Body of pancreas (tissue), 4 donors: ENCODE results near the gene DNAJB6. TPM values are rescaled to one million over a fixed set of nuclear protein-coding genes. Genes with fewer than 3 reads are reported as not detected.
A peak's percentile ranks its signal among the peaks of the same experiment; 100 is the strongest.

Source experiments
- ATAC-seq: fragments of 150-250 bp; one replicate; pipeline ENCODE4 v1.9.1; 2016
- DNase-seq, 4 donors: peaks; one replicate each; pipeline ENCODE4 v3.0.0-alpha.2; 2019
- H3K27ac ChIP-seq, 4 donors: fragments of 200-600 bp; sonication (generic); 1 replicate in 3 of 4; 2 replicates in 1 of 4; pipeline versions ENCODE4 v1.5.1 to v1.6.1; 2016 to 2019; ENCODE audit warnings: mild to moderate bottlenecking in 1 of 4, mixed read lengths in 1 of 4, moderate library complexity in 1 of 4
- H3K27me3 ChIP-seq, 2 donors: fragments of 200-600 bp; sonication (generic); one replicate each; pipeline ENCODE4 v1.6.0; 2016; ENCODE audit warnings: mild to moderate bottlenecking in 1 of 2
- H3K36me3 ChIP-seq, 2 donors: fragments of 200-600 bp; sonication (generic); replicated peaks in 1 of 2; 2 replicates each; pipeline ENCODE4 v1.5.1; 2016; ENCODE audit warnings: low read depth in 2 of 2; ENCODE audit not compliant: insufficient read depth in 1 of 2
- H3K4me1 ChIP-seq: fragments of 200-600 bp; sonication (generic); one replicate; pipeline ENCODE4 v1.6.0; 2016
- H3K4me3 ChIP-seq, 2 donors: fragments of 200-600 bp; sonication (generic); 1 replicate in 1 of 2; 2 replicates in 1 of 2; pipeline ENCODE4 v1.5.1; 2016 to 2019
- H3K9me3 ChIP-seq, 3 donors: fragments of 200-600 bp; sonication (generic); 1 replicate in 2 of 3; 2 replicates in 1 of 3; pipeline ENCODE4 v1.5.1; 2016
- CTCF ChIP-seq, 7 experiments: fragments of 450-650 bp in 4 of 7; fragments of 200-600 bp in 3 of 7; sonication (generic) in 3 of 7; IDR thresholded peaks; one replicate each; pipeline ENCODE4 v1.5.1; 2016 to 2019; ENCODE audit warnings: antibody characterized with exemption in 7 of 7
- POLR2A ChIP-seq, 3 donors: fragments of 450-650 bp; IDR thresholded peaks; one replicate each; pipeline ENCODE4 v1.6.1; 2016; ENCODE audit warnings: antibody characterized with exemption in 3 of 3, mild to moderate bottlenecking in 2 of 3
- WGBS, 2 donors: methylation state at CpG; one replicate each; pipeline ENCODE4 v1.1.5; 2017; 5-methylcytosine and 5-hydroxymethylcytosine counted together
- intact Hi-C: fragments of 100-400 bp; cut with DNase I; formaldehyde crosslinking; loops from one replicate; pipeline ENCODE4 v1.15.1; 2023
- total RNA-seq, 2 donors: library from RNA; depleted of rRNA; stranded (reverse); fragments of >200 nt; gene quantifications; one replicate each; pipeline ENCODE4 v1.1.0, GENCODE V29; 2016

The DNAJB6 gene
- total RNA-seq, 2 donors from 2014 or later = 26.5 to 32.0 TPM

GRCh38 chr7:157432957-157433576, 96.3 kb downstream of the DNAJB6 start:
- Histone ChIP-seq H3K4me1 (peaks cover 6% of the 10 kb centered on the region), H3K27ac (no peak overlapping the region), H3K9me3 (no peaks in the 10 kb centered on the region), H3K4me3 (no peak overlapping the region), H3K36me3 (no peaks in the 10 kb centered on the region), H3K27me3 (no peaks in the 10 kb centered on the region)
- DNase-seq (peak in 3 of 4 donors; percentile 41 to 57 (median 44)), ATAC-seq (no peak)
- peak in 6 of 7 experiments; percentile 45 to 69 (median 54) for TF ChIP-seq CTCF (IDR thresholded peaks at IDR 0.05)
- no peak for TF ChIP-seq POLR2A (IDR thresholded peaks at IDR 0.05)
- 24 to 25% methylated on average over 18 of the region's 18 CpGs for WGBS, 2 donors
- intact Hi-C loops = no loop called here

GRCh38 chr7:157433628-157434027, 96.8 kb downstream of the DNAJB6 start:
- DNase-seq = no peak

GRCh38 chr7:157434231-157434630, 97.4 kb downstream of the DNAJB6 start:
- intact Hi-C loops = no loop called here
- H3K4me3 ChIP-seq = no peak overlapping the region
- no peaks in the 10 kb centered on the region for H3K27me3 ChIP-seq
- TF ChIP-seq CTCF (IDR thresholded peaks at IDR 0.05) = no peak
- TF ChIP-seq POLR2A (IDR thresholded peaks at IDR 0.05) = no peak
- 68 to 70% methylated on average over 14 to 15 of the region's 15 CpGs for WGBS, 2 donors
- ATAC-seq (no peak), DNase-seq (no peak)
- H3K27ac ChIP-seq = no peak overlapping the region
- H3K4me1 ChIP-seq = peaks cover 6% of the 10 kb centered on the region
- no peaks in the 10 kb centered on the region for H3K36me3 ChIP-seq
- no peaks in the 10 kb centered on the region for H3K9me3 ChIP-seq

More at GRCh38 chr7:157433628-157434027, 96.8 kb downstream of the DNAJB6 start:
- ATAC-seq = no peak
- Histone ChIP-seq H3K4me1 (peaks cover 6% of the 10 kb centered on the region), H3K36me3 (no peaks in the 10 kb centered on the region), H3K9me3 (no peaks in the 10 kb centered on the region), H3K27ac (no peak overlapping the region), H3K27me3 (no peaks in the 10 kb centered on the region), H3K4me3 (no peak overlapping the region)
- TF ChIP-seq POLR2A (IDR thresholded peaks at IDR 0.05) = no peak
- TF ChIP-seq CTCF (IDR thresholded peaks at IDR 0.05) = no peak
- intact Hi-C loops = no loop called here
- WGBS, 2 donors = 63% methylated on average over 12 of the region's 12 CpGs

GRCh38 chr7:157434701-157435100, 97.9 kb downstream of the DNAJB6 start:
- H3K4me3 ChIP-seq = no peak overlapping the region
- no peaks in the 10 kb centered on the region for H3K27me3 ChIP-seq
- ATAC-seq = no peak
- H3K27ac ChIP-seq = no peak overlapping the region
- intact Hi-C loops = no loop called here
- no peak for DNase-seq
- H3K36me3 ChIP-seq = no peaks in the 10 kb centered on the region
- H3K4me1 ChIP-seq = peaks cover 6% of the 10 kb centered on the region
- no peaks in the 10 kb centered on the region for H3K9me3 ChIP-seq
- WGBS, 2 donors = 58% methylated on average over 8 of the region's 8 CpGs
- no peak for TF ChIP-seq POLR2A (IDR thresholded peaks at IDR 0.05)
- TF ChIP-seq CTCF (IDR thresholded peaks at IDR 0.05) = no peak

- H3K4me1 ChIP-seq = peaks cover 6% of the 10 kb centered on the region
- no peaks in the 10 kb centered on the region for H3K36me3 ChIP-seq
- H3K4me3 ChIP-seq = no peak overlapping the region
- WGBS, 2 donors = 55 to 57% methylated on average over 11 of the region's 11 CpGs
- H3K27ac ChIP-seq = no peak overlapping the region
- ATAC-seq (no peak), DNase-seq (no peak)
- TF ChIP-seq POLR2A (IDR thresholded peaks at IDR 0.05) (no peak), CTCF (IDR thresholded peaks at IDR 0.05) (no peak)
- no peaks in the 10 kb centered on the region for H3K9me3 ChIP-seq
- intact Hi-C loops = no loop called here
- no peaks in the 10 kb centered on the region for H3K27me3 ChIP-seq
Observed at GRCh38 chr7:157436076-157436475, 99.3 kb downstream of the DNAJB6 start.
